Measurements from ENCODE around the gene CKLF.
A peak's percentile ranks its signal among the peaks of the same experiment; 100 is the strongest.

The CKLF gene

GRCh38 chr16:66587881-66588600, 35.7 kb downstream of the CKLF start:
- Mint-ChIP-seq H3K9me3 (no peaks in the 10 kb centered on the region), H3K27ac (peak overlapping the region; percentile 34), H3K4me1 (peaks cover 24% of the 10 kb centered on the region), H3K36me3 (ENCODE audit: low read depth) (no peaks in the 10 kb centered on the region), H3K27me3 (ENCODE audit: low read depth, poor library complexity) (peaks cover 16% of the 10 kb centered on the region), H3K4me3 (no peak overlapping the region)
- no peak for TF ChIP-seq CTCF (IDR thresholded peaks at IDR 0.05)
- DNase-seq, result no peak

- peaks cover 16% of the 10 kb centered on the region for H3K27me3 Mint-ChIP-seq (ENCODE audit: low read depth, poor library complexity)
- no peak for DNase-seq
- peak; percentile 21 for TF ChIP-seq CTCF (IDR thresholded peaks at IDR 0.05)
- peaks cover 19% of the 10 kb centered on the region for H3K4me1 Mint-ChIP-seq
- H3K27ac Mint-ChIP-seq, result no peak overlapping the region
- H3K9me3 Mint-ChIP-seq, result no peaks in the 10 kb centered on the region
- H3K36me3 Mint-ChIP-seq (ENCODE audit: low read depth), result no peaks in the 10 kb centered on the region
- H3K4me3 Mint-ChIP-seq, result no peak overlapping the region
Measured at GRCh38 chr16:66588981-66589713, 36.8 kb downstream of the CKLF start.

- no peaks in the 10 kb centered on the region for H3K9me3 Mint-ChIP-seq
- no peak overlapping the region for H3K27ac Mint-ChIP-seq
- H3K36me3 Mint-ChIP-seq (ENCODE audit: low read depth), result no peaks in the 10 kb centered on the region
- TF ChIP-seq CTCF (IDR thresholded peaks at IDR 0.05), result no peak
- H3K27me3 Mint-ChIP-seq (ENCODE audit: low read depth, poor library complexity), result peaks cover 16% of the 10 kb centered on the region
- no peak for DNase-seq
- no peak overlapping the region for H3K4me3 Mint-ChIP-seq
- H3K4me1 Mint-ChIP-seq, result peaks cover 18% of the 10 kb centered on the region
Measured at GRCh38 chr16:66590322-66590721, 37.9 kb downstream of the CKLF start.

- peaks cover 11% of the 10 kb centered on the region for H3K4me1 Mint-ChIP-seq
- H3K4me3 Mint-ChIP-seq, result no peak overlapping the region
- no peak for TF ChIP-seq CTCF (IDR thresholded peaks at IDR 0.05)
- H3K27ac Mint-ChIP-seq, result no peak overlapping the region
- DNase-seq, result no peak
- H3K36me3 Mint-ChIP-seq (ENCODE audit: low read depth), result no peaks in the 10 kb centered on the region
- H3K9me3 Mint-ChIP-seq, result no peaks in the 10 kb centered on the region
- peaks cover 15% of the 10 kb centered on the region for H3K27me3 Mint-ChIP-seq (ENCODE audit: low read depth, poor library complexity)
Measured at GRCh38 chr16:66591018-66591417, 38.6 kb downstream of the CKLF start.

GRCh38 chr16:66592241-66592640, 39.9 kb downstream of the CKLF start:
- H3K4me3 Mint-ChIP-seq, result no peak overlapping the region
- no peak for TF ChIP-seq CTCF (IDR thresholded peaks at IDR 0.05)
- no peaks in the 10 kb centered on the region for H3K4me1 Mint-ChIP-seq
- no peaks in the 10 kb centered on the region for H3K9me3 Mint-ChIP-seq
- H3K27ac Mint-ChIP-seq, result no peak overlapping the region
- no peak for DNase-seq
- no peaks in the 10 kb centered on the region for H3K36me3 Mint-ChIP-seq (ENCODE audit: low read depth)
- peaks cover 12% of the 10 kb centered on the region for H3K27me3 Mint-ChIP-seq (ENCODE audit: low read depth, poor library complexity)

Measured in nephron progenitor cell (in vitro differentiated cells).